HG02852 (cell line): Measurements from ENCODE around the gene PCK2.
"Not testable (repeated sequence)": the region's sequence is repeated elsewhere in the genome, so short reads cannot be mapped to it uniquely, and the experiment has no call there.

Experiments used
- ATAC-seq: cut with Tn5 transposase; IDR thresholded peaks from one replicate; pipeline ENCODE4 v1.9.1; 2021; ENCODE audit warnings: mild to moderate bottlenecking, moderate library complexity; ENCODE audit not compliant: unreplicated experiment

Gene PCK2

GRCh38 chr14:24093901-24094840 lies at the start of gene PCK2:
Gene PCK2, plus strand, starts transcription at chr14:24094311. Its CDS starts 95 bp downstream, at chr14:24094406.
- ATAC-seq: peak; percentile 50

GRCh38 chr14:24049002-24049401 lies 45.1 kb upstream of the PCK2 start:
- not testable (repeated sequence) for ATAC-seq

DNA sequence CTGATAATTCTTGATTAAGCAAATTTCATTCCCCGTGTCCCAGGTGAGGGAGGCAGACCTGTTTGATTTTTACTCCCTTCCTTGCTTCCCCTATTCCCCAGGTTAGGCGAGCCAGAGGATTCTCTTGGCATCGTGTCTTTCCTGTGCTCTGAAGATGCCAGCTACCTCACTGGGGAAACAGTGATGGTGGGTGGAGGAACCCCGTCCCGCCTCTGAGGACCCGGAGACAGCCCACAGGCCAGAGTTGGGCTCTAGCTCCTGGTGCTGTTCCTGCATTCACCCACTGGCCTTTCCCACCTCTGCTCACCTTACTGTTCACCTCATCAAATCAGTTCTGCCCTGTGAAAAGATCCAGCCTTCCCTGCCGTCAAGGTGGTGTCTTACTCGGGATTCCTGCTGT lies 43.4 kb upstream of the PCK2 start:
- not testable (repeated sequence) for ATAC-seq

DNA sequence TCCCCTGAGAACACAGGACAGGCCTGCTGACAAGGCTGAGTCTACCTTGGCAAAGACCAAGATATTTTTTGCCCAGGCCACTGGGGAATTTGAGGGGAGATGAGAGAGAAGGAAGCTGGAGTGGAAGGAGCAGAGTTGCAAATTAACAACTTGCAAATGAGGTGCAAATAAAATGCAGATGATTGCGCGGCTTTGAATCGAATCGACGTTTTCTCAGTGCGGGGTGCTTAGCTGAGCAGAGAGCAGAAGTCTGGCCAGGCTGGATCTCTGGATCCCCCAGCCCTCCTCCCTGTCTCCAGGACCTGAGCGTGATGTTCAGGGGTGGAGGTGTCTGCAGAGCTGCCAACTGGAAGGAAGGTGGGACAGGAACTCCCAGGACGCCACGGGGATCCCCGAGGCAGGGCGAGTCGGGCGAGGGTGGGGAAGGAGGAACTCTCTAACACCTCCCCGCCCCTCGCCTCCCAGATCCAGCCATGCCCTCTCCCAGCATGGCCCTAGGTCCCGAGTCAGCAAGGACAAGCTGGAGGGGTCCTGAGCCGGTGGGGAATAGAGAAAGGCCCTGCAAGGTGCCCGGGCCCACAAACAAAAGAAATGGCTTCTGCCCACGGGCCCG lies 42.8 kb upstream of the PCK2 start:
- ATAC-seq: peak; percentile 17

DNA sequence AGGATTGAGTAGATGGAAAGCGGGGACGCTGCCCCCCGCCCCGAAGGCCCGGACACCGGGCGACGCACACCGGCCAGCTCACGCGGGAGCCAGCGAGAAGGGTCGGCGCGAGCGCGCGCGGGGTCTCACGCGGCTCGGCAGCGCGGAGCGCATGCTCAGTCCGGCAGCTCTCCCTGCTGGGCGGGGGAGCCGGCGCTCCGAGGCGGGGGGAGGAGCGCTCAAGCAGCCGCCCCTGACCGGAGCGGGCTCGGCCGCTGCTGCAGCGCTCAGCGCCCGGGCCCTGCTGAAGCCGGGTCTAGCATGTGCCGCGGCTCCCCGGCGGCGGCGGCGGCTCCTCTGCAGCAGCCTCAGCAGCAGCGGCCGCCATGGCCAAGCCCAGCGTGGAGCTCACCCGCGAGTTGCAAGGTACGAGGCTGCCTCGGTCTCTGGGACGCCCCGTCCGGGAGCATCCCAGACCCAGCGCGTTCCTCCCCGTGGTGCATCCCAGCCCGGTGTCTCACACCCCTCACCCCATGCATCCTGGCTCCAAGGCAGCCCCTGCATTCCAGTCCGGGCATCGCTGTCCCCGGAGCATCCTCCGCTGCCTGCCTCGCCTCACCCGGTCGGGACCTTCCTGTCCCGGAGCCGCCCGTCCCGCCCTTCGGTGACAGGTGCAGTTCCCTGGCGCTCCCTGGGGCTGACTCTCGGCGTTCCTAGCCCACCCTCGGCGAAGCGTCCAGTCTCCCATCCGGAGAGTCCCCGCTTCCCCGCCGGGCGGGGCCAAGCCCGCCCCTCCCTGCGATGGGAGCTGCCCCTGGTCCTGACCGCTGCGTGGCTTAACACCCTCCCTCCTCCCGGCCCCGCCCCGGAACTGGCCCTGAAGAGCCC lies 42.1 kb upstream of the PCK2 start, which contains the start of gene CARMIL3:
CARMIL3 (plus strand) TSS at position 221 of the 867 bp plus-strand sequence; CDS start at position 366, 145 bp downstream.
- peak; percentile 78 for ATAC-seq

DNA sequence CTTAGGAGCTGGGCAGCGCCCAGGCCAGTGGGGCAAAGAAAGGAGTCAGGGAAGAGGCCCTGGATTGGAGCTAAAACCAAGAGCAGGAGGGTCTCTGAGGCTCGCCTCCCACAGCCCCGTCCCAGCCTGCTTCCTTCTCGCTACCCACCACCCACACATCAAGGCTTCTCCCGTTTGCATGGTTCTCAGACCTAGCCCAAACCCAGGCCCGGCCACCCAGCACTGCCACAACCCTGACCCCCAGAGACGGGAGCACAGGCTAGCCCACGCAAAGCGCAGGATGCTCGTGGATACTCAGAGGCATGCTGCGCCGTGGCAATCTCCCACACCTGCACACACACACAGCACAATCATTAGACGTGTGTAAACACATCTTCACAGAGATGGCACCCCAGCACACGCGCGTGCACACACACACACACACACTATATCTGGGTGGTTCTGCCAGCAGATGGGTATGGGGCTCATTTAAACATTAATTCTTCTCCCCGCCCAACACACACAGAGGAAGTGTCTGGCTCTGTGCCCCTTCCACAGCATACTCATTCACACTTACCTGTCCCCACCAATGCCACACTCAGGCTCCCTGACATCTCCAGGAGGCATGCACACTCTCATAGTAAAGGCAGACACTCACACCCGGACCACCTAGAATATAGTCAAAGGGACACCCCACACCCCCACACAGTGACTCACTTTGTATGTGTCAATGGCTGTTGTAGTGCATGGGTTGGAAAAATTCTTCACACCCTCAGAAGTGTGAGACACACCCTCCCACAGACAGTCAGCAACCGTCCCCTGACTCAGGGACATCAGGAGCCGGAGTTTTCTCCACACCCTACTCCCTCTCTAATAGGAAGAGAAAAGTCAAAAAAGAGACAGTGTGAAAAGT lies 41.2 kb upstream of the PCK2 start:
- ATAC-seq: no peak

DNA sequence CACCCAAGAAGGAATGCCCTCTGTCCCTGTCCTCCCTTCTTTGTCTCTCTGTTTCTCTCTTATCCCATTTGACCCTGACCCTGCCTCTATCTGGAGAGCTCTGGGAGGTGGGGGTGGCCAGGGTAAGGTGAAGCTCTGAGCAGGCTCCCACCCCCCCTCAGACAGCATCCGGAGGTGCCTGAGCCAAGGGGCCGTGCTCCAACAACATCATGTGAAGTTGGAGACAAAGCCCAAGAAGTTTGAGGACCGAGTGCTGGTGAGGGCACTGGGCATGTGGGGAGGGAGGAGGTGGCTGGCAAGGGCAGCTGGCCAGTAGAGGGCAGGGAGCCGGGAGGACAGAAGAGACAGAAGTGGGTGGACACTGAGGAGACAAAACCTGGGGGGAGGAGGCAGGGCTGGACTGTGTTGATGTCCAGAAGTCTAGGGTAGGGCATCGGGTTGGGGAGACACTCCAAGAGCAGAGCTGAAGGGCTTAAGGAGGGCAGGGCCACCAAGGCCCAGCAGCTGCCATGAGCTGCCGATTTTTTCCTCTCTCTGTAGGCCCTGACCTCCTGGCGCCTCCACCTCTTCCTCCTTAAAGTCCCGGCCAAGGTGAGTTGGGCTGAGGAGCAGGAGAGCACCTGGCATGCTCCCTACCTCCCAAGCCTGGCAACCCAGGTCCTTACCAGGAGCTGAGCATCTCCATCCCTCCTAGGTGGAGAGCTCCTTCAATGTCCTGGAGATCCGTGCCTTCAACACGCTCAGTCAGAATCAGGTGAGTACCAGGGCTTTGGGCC lies 40.4 kb upstream of the PCK2 start:
- ATAC-seq: no peak

DNA sequence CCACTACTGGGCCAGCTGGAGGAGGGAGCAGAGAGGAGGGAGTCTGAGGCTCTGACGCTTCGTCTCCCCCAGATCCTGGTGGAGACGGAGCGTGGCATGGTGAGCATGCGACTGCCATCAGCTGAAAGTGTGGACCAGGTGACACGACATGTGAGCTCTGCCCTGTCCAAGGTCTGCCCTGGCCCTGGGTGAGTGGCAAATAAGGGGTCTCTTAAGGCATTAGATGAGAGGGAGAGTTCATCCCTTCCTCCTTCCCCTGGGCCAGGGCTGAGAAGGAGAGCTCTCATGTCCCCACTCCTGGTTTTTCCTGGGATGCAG lies 39.8 kb upstream of the PCK2 start:
- ATAC-seq: no peak

DNA sequence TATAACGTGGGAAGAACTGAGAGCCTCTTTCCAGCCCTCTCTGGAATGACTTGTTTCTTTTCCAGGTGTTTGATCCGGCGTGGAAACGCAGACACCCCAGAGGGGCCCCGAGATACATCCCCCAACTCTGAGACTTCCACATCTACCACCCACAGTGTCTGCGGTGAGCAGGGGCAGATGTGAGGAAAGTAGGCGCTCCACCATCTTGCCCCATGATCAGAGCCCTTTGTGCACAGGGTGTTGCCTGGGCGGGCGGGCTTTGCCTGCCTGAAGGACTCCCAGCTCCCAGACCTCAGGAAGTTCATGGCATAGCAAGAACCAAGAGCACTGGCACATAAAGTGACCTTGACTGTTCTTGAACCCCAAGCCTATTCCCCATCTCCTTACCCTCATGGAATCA lies 39.5 kb upstream of the PCK2 start:
- no peak for ATAC-seq

DNA sequence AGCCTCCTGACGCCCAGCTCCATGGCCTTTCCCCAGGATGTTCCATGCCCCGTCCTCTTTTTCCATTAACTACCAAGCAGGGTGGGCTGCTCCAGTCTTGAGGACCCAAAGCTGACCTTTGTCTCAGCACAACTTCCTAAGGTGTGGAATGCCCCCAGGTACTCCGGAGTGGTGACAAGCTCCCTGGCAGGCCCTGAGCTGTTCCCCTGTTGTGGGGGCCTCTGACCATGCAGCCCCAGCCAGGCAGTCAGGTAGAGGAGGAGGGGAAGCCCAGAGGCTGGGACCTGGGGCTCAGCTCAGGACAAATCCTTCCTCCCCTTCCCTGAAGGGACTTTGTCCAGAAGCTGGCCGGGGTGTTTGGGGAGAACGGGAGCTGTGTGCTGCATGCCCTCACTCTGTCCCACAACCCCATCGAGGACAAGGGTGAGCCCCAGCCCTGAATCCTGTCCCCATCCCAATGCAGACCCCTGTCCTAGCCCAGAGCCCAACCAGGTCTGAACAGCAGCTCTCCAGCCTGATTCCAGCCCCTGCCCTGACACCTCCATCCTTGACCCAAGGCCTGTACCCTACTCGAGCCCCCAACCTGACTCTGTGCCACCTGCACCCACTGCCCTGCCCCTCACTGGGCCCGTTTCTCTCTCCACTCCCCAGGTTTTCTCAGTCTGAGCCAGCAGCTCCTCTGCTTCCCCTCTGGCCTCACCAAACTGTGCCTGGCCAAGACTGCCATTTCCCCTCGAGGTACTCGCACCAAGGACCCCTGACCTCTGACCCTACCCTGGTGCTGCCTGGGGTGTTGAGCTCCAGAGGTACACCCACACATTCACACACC lies 37.9 kb upstream of the PCK2 start:
- ATAC-seq: no peak

DNA sequence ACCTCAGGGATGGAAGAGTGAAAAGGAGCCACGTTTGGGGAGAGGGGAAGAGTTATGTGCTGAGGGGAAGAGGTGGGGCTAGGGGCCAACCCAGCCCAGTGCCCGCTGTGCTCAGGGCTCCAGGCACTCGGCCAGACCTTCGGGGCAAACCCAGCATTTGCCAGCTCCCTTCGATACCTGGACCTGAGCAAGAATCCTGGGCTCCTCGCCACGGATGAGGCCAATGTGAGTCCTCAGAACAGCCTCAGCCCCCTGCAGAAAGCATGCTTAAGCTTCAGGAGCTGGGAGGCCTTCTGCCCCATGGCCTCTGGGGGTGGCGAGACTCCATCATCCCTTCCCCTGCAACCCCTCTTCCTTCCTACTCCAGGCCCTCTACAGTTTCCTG lies 37.3 kb upstream of the PCK2 start:
- no peak for ATAC-seq

DNA sequence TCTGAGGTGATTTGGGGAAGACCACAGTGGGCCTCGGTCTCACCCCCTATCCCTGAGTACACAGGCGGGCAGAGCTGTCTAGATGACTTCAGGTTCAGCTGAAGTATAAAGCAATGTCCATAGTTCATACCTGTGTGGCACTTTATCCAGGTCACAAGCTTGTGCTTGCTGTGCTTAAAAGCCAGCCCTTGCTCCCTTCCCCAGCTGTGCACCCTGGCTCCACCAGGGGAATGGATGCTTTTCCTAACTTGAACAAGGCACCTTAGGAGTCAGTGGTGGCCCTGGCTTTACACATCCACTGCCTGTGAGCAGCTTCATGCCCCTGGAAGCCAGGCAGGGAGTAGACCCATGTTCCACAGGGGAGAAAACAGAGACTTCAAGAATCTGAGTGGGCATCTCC lies 36.8 kb upstream of the PCK2 start:
- ATAC-seq: no peak

GRCh38 chr14:24057867-24058259 lies 36.2 kb upstream of the PCK2 start:
- no peak for ATAC-seq

DNA sequence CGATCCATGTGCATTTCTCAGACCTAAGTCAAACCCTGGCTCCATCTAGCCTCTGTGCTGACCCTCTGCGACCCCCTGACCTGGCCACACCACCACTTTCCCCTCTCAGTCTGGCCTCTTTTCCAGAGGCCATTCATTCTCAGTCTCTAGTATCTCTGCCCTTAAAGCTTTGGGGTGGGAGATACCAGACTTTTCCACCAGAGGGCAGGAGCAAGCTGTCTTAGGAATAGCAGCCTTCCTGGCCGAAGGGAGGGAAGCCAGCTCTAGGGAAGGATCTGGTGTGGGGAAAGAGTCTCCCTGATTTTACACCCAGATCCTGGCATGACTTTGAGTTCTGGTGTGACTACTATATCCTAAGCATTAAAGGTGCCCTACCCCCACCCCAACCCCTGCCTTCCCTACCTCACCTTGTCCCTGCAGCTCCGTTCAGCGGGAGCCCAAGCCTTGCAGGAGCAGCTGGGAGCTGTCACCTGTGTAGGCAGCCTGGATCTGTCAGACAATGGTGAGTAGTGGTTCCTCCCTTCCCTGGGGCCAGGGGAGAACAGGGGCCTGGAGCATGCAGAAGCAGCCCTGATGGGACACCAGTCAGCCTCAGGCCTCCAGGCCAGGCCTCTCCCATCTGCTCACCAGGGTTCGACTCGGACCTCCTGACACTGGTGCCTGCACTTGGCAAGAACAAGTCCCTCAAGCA lies 35.7 kb upstream of the PCK2 start:
- peak; percentile 75 for ATAC-seq

DNA sequence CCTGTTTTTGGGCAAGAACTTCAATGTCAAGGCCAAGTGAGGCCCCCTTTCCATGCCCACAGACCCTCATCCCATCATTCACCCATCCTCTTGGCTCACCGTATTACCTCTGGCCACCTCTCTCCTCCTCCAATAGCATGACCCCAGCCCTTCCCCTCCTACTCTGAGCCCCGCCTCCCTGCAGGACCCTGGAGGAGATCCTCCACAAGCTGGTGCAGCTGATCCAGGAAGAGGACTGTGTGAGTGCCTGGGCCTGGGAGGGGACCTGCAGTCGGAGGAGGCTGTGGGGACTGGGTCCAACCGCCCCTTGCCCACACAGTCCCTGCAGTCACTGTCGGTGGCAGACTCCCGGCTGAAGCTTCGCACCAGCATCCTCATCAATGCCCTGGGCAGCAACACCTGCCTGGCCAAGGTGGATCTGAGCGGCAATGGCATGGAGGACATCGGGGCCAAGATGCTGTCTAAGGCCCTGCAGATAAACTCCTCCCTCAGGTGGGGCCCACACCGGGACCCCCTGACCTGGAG lies 35.1 kb upstream of the PCK2 start:
- ATAC-seq: no peak

- no peak for ATAC-seq
These were observed 34.2 kb upstream of the PCK2 start for GRCh38 chr14:24059841-24060388.

DNA sequence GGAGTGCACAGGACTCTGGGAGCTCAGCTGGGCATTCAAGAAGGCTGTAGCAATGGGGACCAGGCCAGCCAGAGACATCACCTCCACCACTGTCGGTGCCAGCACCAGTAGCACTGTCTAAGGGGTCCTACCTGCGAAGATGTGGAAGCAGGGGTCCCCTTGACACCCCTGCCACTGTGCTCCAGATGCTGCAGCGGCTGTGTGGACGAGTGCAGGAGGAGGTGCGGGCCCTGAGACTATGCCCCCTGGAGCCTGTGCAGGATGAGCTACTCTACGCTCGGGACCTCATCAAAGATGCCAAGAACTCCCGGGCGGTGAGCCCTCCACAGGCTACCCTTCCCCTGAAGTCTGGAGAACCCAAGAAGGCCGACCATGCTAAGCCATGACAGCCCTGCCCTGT lies 33.7 kb upstream of the PCK2 start:
- ATAC-seq: no peak
